Activated CD4-positive, alpha-beta T cell treated with anti-CD3 and anti-CD28 coated beads, Interleukin-2, Interleukin-6, amounts not matched to agents 100 ng/mL and 50 ng/mL, durations not matched to agents 16 hours and 8 hours (primary cell): ENCODE measurements around the gene AOPEP.
A peak's percentile ranks its signal among the peaks of the same experiment; 100 is the strongest.

ENCODE experiments used
- DNase-seq: peaks from one replicate; pipeline ENCODE4 v3.0.0-alpha.2; 2020

The AOPEP gene

GRCh38 chr9:94794476-94795167 is 68.1 kb downstream of the AOPEP start:
- no peak for DNase-seq

- DNase-seq, result no peak
Observed at GRCh38 chr9:94796687-94797086, 70.2 kb downstream of the AOPEP start.

- DNase-seq, result no peak
Observed at GRCh38 chr9:94798201-94798600, 71.7 kb downstream of the AOPEP start.

GRCh38 chr9:94798708-94799107 is 72.2 kb downstream of the AOPEP start:
- no peak for DNase-seq

GRCh38 chr9:94799578-94800264 is 73.2 kb downstream of the AOPEP start:
- no peak for DNase-seq

GRCh38 chr9:94800424-94801117 is 74.1 kb downstream of the AOPEP start:
- no peak for DNase-seq

- no peak for DNase-seq
Observed at GRCh38 chr9:94801234-94801633, 74.7 kb downstream of the AOPEP start.

- no peak for DNase-seq
Observed at GRCh38 chr9:94801681-94802080, 75.2 kb downstream of the AOPEP start.

GRCh38 chr9:94802251-94802650 is 75.8 kb downstream of the AOPEP start:
- DNase-seq, result no peak

- DNase-seq, result peak; percentile 78
Observed at GRCh38 chr9:94802793-94803192, 76.3 kb downstream of the AOPEP start.

GRCh38 chr9:94804316-94804715 is 77.8 kb downstream of the AOPEP start:
- no peak for DNase-seq

GRCh38 chr9:94805051-94805489 is 78.6 kb downstream of the AOPEP start:
- no peak for DNase-seq

GRCh38 chr9:94805585-94805984 is 79.1 kb downstream of the AOPEP start:
- DNase-seq, result no peak

GRCh38 chr9:94806307-94806893 is 79.9 kb downstream of the AOPEP start:
- DNase-seq, result no peak

- DNase-seq, result no peak
Observed at GRCh38 chr9:94807556-94807955, 81.1 kb downstream of the AOPEP start.

GRCh38 chr9:94808926-94809700 is 82.6 kb downstream of the AOPEP start:
- no peak for DNase-seq

- DNase-seq, result no peak
Observed at GRCh38 chr9:94809778-94810177, 83.3 kb downstream of the AOPEP start.

- DNase-seq, result no peak
Observed at GRCh38 chr9:94811074-94811473, 84.6 kb downstream of the AOPEP start.

GRCh38 chr9:94812343-94812742 is 85.8 kb downstream of the AOPEP start:
- DNase-seq, result peak; percentile 22

GRCh38 chr9:94813379-94813778 is 86.9 kb downstream of the AOPEP start:
- DNase-seq, result no peak

GRCh38 chr9:94817291-94818177 is 91.0 kb downstream of the AOPEP start:
- no peak for DNase-seq

GRCh38 chr9:94818178-94818541 is 91.7 kb downstream of the AOPEP start:
- no peak for DNase-seq
